Activated T-cell treated with anti-CD3 and anti-CD28 coated beads for 4 hours (primary cell): ENCODE results near the gene ZSCAN9.

ENCODE experiments used
- DNase-seq: peaks from one replicate; pipeline ENCODE4 v3.0.0-alpha.2; 2020

The ZSCAN9 gene

DNA sequence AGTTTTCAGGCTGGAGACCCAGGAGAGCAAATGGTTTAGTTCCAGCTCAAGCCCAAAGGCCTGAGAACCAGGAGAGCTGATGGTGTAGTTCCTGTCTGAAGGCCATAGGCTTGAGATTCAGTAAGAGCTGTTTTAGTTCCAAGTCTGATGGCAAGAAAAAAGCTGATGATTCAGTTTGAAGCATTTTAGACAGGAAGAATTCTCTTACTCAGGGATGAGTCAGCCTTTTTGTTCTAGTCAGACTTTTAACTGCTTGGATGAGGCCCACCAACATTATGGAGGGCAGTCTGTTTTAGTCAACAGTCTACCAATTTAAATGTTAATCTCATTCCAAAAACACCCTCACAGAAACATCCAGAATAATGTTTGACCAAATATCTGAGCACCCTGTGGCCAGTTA, 44.4 kb downstream of the ZSCAN9 start:
- no peak for DNase-seq

DNA sequence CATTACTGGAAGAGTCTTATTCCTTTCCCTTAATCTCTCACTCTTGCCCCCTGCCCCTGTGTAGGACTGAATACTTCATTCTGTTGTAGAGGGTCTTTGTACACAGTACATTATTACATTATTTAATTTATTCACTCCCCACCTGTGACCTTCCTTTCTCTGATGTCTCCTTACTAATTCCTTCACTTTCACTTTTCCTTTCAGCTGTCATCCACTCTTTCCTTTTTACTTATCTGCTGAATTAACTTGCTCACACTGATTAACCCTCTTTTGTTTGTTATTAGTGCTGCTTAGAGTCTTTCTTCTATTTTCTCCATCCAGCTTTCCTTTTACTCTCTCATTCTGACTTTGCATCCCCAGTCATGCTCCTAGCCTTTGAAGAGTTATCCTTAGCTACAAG, 49.8 kb downstream of the ZSCAN9 start:
- no peak for DNase-seq

- DNase-seq: no peak
Measured at GRCh38 chr6:28277746-28278145, 52.7 kb downstream of the ZSCAN9 start.

- no peak for DNase-seq
Measured at GRCh38 chr6:28280595-28281287, 55.7 kb downstream of the ZSCAN9 start.

- DNase-seq: peak; percentile 21
Measured at GRCh38 chr6:28281288-28282064, 56.4 kb downstream of the ZSCAN9 start, which contains the start of gene PGBD1. Gene PGBD1, plus strand, starts transcription at chr6:28281572. Its CDS starts 2,242 bp downstream, at chr6:28283814.

DNA sequence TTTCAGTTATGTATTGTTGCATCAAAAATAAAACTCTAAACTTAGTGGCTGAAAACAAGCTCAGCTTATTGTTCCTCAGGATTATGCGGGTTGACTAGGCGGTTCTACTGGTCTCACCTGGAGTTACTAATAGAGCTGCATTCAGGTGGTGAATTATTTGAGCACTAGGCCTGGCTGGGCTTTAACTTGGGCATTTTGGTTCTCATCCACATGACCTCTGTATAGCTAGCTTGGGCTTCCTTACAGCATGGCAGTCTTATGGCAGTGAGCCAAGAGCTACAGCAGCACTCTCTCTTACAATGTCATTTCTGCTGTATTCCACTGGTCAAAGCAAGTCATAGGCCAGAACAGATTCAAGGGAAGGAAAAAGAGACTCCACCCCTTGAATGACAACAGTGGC, 57.9 kb downstream of the ZSCAN9 start:
- no peak for DNase-seq
